GM23248 (cell line): ENCODE data around the gene VAV2.

Source experiments
- EZH2 ChIP-seq: fragments of 200-600 bp; sonication (generic); IDR thresholded peaks from 2 replicates; pipeline ENCODE4 v1.6.1; 2018; ENCODE audit warnings: antibody characterized with exemption, mild to moderate bottlenecking; ENCODE audit not compliant: insufficient read depth, poor library complexity, severe bottlenecking
- EZH2phosphoT487 ChIP-seq: fragments of 200-600 bp; sonication (generic); IDR thresholded peaks from 2 replicates; pipeline ENCODE4 v1.6.1; 2018; ENCODE audit warnings: antibody characterized with exemption, moderate library complexity, mild to moderate bottlenecking, low read depth; ENCODE audit not compliant: insufficient read depth

DNA sequence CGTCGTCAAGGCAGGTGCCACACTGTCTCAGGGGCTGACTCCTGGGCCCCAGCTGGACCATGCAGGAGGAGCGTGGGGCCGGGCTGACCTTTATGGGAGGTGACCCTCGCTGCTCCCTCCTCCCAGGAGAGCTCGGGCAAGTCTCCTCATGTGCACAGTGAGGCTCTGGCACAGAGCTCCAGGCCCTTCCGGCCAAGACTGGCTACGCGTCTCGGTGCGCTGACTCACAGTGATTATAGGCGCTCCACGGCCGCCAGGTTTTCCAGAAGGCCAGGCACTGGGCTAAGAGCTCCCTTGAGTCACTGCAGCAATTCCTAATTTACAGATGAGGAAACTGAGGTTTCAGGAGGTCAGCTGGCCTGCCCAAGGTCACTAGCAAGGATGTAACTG is 47.4 kb downstream of the VAV2 start:
- TF ChIP-seq EZH2phosphoT487 (no peak), EZH2 (no peak)
